ENCODE results near the gene THBD.

The THBD gene

GRCh38 chr20:23003077-23003635, 46.3 kb downstream of the THBD start:
- no peak overlapping the region for H3K4me3 ChIP-seq (ENCODE audit: low read length)
- H3K27ac ChIP-seq (ENCODE audit: low read length), result no peak overlapping the region
- H3K36me3 ChIP-seq (ENCODE audit: insufficient read depth, low read depth, low read length), result no peaks in the 10 kb centered on the region
- H3K4me1 ChIP-seq (ENCODE audit: insufficient read depth, low read length), result peaks cover 4% of the 10 kb centered on the region; the same call in 1 of the 2 replicates
- no peaks in the 10 kb centered on the region for H3K9me3 ChIP-seq (ENCODE audit: insufficient read depth, low read depth, low read length)
- H3K27me3 ChIP-seq (ENCODE audit: insufficient read depth, low read length), result no peaks in the 10 kb centered on the region
- H3K9ac ChIP-seq (ENCODE audit: low read depth, low read length), result no peak overlapping the region

GRCh38 chr20:23002276-23002675, 47.2 kb downstream of the THBD start:
- no peaks in the 10 kb centered on the region for H3K27me3 ChIP-seq (ENCODE audit: insufficient read depth, low read length)
- no peak overlapping the region for H3K9ac ChIP-seq (ENCODE audit: low read depth, low read length)
- H3K4me3 ChIP-seq (ENCODE audit: low read length), result no peak overlapping the region
- H3K4me1 ChIP-seq (ENCODE audit: insufficient read depth, low read length), result no peaks in the 10 kb centered on the region
- no peaks in the 10 kb centered on the region for H3K9me3 ChIP-seq (ENCODE audit: insufficient read depth, low read depth, low read length)
- H3K36me3 ChIP-seq (ENCODE audit: insufficient read depth, low read depth, low read length), result no peaks in the 10 kb centered on the region
- H3K27ac ChIP-seq (ENCODE audit: low read length), result no peak overlapping the region

GRCh38 chr20:23000232-23000947, 49.1 kb downstream of the THBD start:
- Histone ChIP-seq H3K4me3 (ENCODE audit: low read length) (no peak overlapping the region), H3K9me3 (ENCODE audit: insufficient read depth, low read depth, low read length) (no peaks in the 10 kb centered on the region), H3K27me3 (ENCODE audit: insufficient read depth, low read length) (no peaks in the 10 kb centered on the region), H3K36me3 (ENCODE audit: insufficient read depth, low read depth, low read length) (no peaks in the 10 kb centered on the region), H3K9ac (ENCODE audit: low read depth, low read length) (no peak overlapping the region), H3K4me1 (ENCODE audit: insufficient read depth, low read length) (no peaks in the 10 kb centered on the region), H3K27ac (ENCODE audit: low read length) (no peak overlapping the region)

GRCh38 chr20:22999756-23000155, 49.7 kb downstream of the THBD start:
- no peaks in the 10 kb centered on the region for H3K9me3 ChIP-seq (ENCODE audit: insufficient read depth, low read depth, low read length)
- no peak overlapping the region for H3K9ac ChIP-seq (ENCODE audit: low read depth, low read length)
- H3K36me3 ChIP-seq (ENCODE audit: insufficient read depth, low read depth, low read length), result no peaks in the 10 kb centered on the region
- no peak overlapping the region for H3K4me3 ChIP-seq (ENCODE audit: low read length)
- H3K27me3 ChIP-seq (ENCODE audit: insufficient read depth, low read length), result no peaks in the 10 kb centered on the region
- no peak overlapping the region for H3K27ac ChIP-seq (ENCODE audit: low read length)
- no peaks in the 10 kb centered on the region for H3K4me1 ChIP-seq (ENCODE audit: insufficient read depth, low read length)

- no peak overlapping the region for H3K27ac ChIP-seq (ENCODE audit: low read length)
- H3K9me3 ChIP-seq (ENCODE audit: insufficient read depth, low read depth, low read length), result peaks cover 10% of the 10 kb centered on the region
- no peak overlapping the region for H3K4me3 ChIP-seq (ENCODE audit: low read length)
- H3K4me1 ChIP-seq (ENCODE audit: insufficient read depth, low read length), result no peaks in the 10 kb centered on the region
- H3K27me3 ChIP-seq (ENCODE audit: insufficient read depth, low read length), result no peaks in the 10 kb centered on the region
- no peaks in the 10 kb centered on the region for H3K36me3 ChIP-seq (ENCODE audit: insufficient read depth, low read depth, low read length)
- no peak overlapping the region for H3K9ac ChIP-seq (ENCODE audit: low read depth, low read length)
These were observed 51.0 kb downstream of the THBD start for GRCh38 chr20:22998476-22998875.

- Histone ChIP-seq H3K9ac (ENCODE audit: low read depth, low read length) (no peak overlapping the region), H3K27ac (ENCODE audit: low read length) (no peak overlapping the region), H3K4me1 (ENCODE audit: insufficient read depth, low read length) (no peaks in the 10 kb centered on the region), H3K4me3 (ENCODE audit: low read length) (no peak overlapping the region), H3K27me3 (ENCODE audit: insufficient read depth, low read length) (no peaks in the 10 kb centered on the region), H3K36me3 (ENCODE audit: insufficient read depth, low read depth, low read length) (no peaks in the 10 kb centered on the region), H3K9me3 (ENCODE audit: insufficient read depth, low read depth, low read length) (peaks cover 17% of the 10 kb centered on the region)
These were observed 53.5 kb downstream of the THBD start for GRCh38 chr20:22995923-22996322.

Data from iPS-20b (cell line).